HuH-7 (cell line): ENCODE measurements around the gene TUBA4A.
A peak's percentile ranks its signal among the peaks of the same experiment; 100 is the strongest.
"Not testable (repeated sequence)": the region's sequence is repeated elsewhere in the genome, so short reads cannot be mapped to it uniquely, and the experiment has no call there.

Source experiments
- DNase-seq: peaks from one replicate; pipeline ENCODE4 v3.0.0; 2011; ENCODE audit warnings: low spot score

TUBA4A gene

GRCh38 chr2:219210886-219211362, 42.8 kb downstream of the TUBA4A start:
- no peak for DNase-seq

GRCh38 chr2:219210196-219210885, 43.4 kb downstream of the TUBA4A start:
- DNase-seq: no peak

- no peak for DNase-seq
These were observed 44.2 kb downstream of the TUBA4A start for GRCh38 chr2:219209236-219210195.

GRCh38 chr2:219207884-219208740, 45.6 kb downstream of the TUBA4A start:
- no peak for DNase-seq

- no peak for DNase-seq
These were observed 46.4 kb downstream of the TUBA4A start for GRCh38 chr2:219207134-219207883.

GRCh38 chr2:219206328-219207133, 47.2 kb downstream of the TUBA4A start, which contains the start of gene ZFAND2B:
TSS of gene ZFAND2B (plus strand) at chr2:219206782. CDS start at chr2:219206988, 206 bp downstream.
- DNase-seq: peak; percentile 95

- DNase-seq: no peak
These were observed 47.8 kb downstream of the TUBA4A start for GRCh38 chr2:219205981-219206327.

- DNase-seq: no peak
These were observed 48.6 kb downstream of the TUBA4A start for GRCh38 chr2:219205165-219205538.

- no peak for DNase-seq
These were observed 49.1 kb downstream of the TUBA4A start for GRCh38 chr2:219204425-219205164.

GRCh38 chr2:219201331-219201730, 52.4 kb downstream of the TUBA4A start:
- not testable (repeated sequence) for DNase-seq

- DNase-seq: not testable (repeated sequence)
These were observed 53.0 kb downstream of the TUBA4A start for GRCh38 chr2:219200502-219201326.
